ENCODE data around the gene HNRNPA1. TPM values are rescaled to one million over a fixed set of nuclear protein-coding genes. Genes with fewer than 3 reads are reported as not detected.
"Not testable (repeated sequence)": the region's sequence is repeated elsewhere in the genome, so short reads cannot be mapped to it uniquely, and the experiment has no call there.

The HNRNPA1 gene
- total RNA-seq, 4 donors from 2014 or later, result 246 to 840 (median 399) TPM

DNA sequence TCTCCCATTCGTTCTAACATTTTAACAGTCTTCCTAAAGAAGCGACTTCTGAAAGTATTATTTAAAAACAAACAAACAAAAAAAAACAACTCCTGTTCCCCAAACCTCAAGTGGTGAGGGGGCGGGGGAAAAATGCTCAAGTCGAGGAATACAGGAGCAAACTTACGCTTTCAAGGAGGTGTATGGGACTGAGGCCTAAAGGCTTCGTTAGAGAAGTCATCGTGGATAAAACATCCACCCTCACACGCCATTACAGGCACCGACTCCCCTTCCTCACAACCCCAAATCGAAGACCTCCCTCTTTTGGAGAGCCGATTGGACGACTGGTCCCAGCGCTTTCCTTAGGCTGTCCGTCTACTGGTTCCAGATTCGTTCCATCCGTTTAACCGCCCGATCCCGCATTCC lies 1.3 kb upstream of the HNRNPA1 start:
- WGBS, 2 donors, result 1% methylated on average over 17 to 19 of the region's 19 CpGs
- TF ChIP-seq, protein P1, sequence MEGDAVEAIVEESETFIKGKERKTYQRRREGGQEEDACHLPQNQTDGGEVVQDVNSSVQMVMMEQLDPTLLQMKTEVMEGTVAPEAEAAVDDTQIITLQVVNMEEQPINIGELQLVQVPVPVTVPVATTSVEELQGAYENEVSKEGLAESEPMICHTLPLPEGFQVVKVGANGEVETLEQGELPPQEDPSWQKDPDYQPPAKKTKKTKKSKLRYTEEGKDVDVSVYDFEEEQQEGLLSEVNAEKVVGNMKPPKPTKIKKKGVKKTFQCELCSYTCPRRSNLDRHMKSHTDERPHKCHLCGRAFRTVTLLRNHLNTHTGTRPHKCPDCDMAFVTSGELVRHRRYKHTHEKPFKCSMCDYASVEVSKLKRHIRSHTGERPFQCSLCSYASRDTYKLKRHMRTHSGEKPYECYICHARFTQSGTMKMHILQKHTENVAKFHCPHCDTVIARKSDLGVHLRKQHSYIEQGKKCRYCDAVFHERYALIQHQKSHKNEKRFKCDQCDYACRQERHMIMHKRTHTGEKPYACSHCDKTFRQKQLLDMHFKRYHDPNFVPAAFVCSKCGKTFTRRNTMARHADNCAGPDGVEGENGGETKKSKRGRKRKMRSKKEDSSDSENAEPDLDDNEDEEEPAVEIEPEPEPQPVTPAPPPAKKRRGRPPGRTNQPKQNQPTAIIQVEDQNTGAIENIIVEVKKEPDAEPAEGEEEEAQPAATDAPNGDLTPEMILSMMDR (IDR thresholded peaks at IDR 0.05), result no peak
- no peak for TF ChIP-seq POLR2A (IDR thresholded peaks at IDR 0.05)
- intact Hi-C loops (cut with DNase I; ENCODE audit: low total_unique reads), result no loop called here
- no peak for DNase-seq (ENCODE audit: low spot score in 2 of 2)
- peak overlapping the region; percentile 32 for H3K4me3 ChIP-seq (ENCODE audit: low read depth, poor library complexity, severe bottlenecking)

DNA sequence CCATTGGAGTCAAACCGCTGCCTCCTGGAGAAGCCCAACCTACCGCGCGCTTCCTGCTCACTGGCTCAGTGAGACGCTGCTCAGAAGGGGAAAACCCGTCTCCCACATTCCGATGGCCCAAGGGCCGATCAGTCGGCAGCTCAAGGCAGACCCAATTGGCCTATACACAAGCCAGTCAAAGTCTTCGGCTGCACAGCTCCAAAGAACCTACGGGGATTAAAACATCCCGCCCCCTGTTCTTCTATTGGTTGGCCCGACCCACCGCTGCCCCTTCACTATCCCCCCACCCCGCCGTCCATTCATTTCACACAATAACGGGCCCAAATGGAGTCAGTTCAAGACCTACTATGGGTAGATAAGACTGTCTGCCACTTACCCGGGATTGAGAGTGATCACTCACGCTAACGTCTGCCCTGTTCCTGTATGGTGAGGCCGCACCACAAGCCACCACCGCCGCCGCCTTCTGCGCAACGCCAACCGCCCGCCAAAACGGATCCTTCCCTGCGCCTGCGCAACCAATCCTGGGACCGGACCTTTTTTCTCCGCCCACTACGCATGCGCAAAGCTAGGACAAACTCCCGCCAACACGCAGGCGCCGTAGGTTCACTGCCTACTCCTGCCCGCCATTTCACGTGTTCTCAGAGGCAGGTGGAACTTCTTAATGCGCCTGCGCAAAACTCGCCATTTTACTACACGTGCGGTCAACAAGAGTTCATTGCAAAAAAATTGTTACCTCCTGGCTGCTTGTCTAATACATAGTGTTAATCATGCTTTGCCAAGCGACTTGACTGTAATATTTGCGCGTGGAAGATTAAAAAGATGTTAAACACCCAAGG lies 676 bp upstream of the HNRNPA1 start, which contains the start of gene CBX5:
CBX5 (minus strand) TSS at position 491 of the 836 bp plus-strand sequence. CDS start 22,472 bp downstream, outside the sequence.
- DNase-seq (ENCODE audit: low spot score in 2 of 2), result peak; percentile 99 to 100
- intact Hi-C loops (cut with DNase I; ENCODE audit: low total_unique reads), result no loop called here
- H3K4me3 ChIP-seq (ENCODE audit: low read depth, poor library complexity, severe bottlenecking), result peak within 1 kb of the TSS; percentile 78
- WGBS, 2 donors, result 0% methylated on average over 47 to 49 of the region's 49 CpGs
- peak in 1 of 2 donors; percentile 64 for TF ChIP-seq POLR2A (IDR thresholded peaks at IDR 0.05)
- TF ChIP-seq, protein P1 (IDR thresholded peaks at IDR 0.05), result no peak

DNA sequence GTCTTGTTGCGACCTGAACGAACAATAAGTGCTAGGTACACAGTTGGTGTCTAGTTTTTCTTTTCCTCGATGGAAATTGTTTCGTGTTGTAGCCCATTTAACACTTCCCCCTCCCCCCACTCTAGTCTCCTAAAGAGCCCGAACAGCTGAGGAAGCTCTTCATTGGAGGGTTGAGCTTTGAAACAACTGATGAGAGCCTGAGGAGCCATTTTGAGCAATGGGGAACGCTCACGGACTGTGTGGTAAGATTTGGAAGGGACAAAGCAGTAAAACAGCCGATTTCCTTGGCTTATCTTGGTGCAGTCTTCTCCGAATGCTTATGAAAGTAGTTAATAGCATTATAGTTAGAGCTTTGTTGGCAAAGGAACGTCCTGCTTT lies 724 bp downstream of the HNRNPA1 start:
- 1% methylated on average over 10 of the region's 10 CpGs for WGBS, 2 donors
- H3K4me3 ChIP-seq (ENCODE audit: low read depth, poor library complexity, severe bottlenecking), result peak overlapping the region; percentile 78
- intact Hi-C loops (cut with DNase I; ENCODE audit: low total_unique reads), result not testable (repeated sequence)

DNA sequence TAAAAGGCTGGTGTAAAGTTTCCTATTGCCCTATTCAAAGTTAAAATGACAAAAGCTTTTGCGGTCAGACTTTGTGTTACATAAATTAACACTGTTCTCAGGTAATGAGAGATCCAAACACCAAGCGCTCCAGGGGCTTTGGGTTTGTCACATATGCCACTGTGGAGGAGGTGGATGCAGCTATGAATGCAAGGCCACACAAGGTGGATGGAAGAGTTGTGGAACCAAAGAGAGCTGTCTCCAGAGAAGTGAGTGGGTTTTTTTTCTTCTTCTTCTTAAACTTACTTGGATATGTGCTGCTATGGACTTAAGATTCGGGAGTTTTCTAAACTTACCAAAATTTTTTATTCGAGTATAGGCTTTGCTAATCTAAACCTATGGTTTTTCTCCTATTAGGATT lies 1.2 kb downstream of the HNRNPA1 start:
- peak overlapping the region; percentile 78 for H3K4me3 ChIP-seq (ENCODE audit: low read depth, poor library complexity, severe bottlenecking)
- DNase-seq (ENCODE audit: low spot score in 2 of 2); intact Hi-C loops (cut with DNase I; ENCODE audit: low total_unique reads): not testable (repeated sequence)
- WGBS, 2 donors, result 11 to 12% methylated on average over 4 of the region's 4 CpGs

More for the DNA sequence above, 724 bp downstream of the HNRNPA1 start:
- DNase-seq (ENCODE audit: low spot score in 2 of 2), result not testable (repeated sequence)

DNA sequence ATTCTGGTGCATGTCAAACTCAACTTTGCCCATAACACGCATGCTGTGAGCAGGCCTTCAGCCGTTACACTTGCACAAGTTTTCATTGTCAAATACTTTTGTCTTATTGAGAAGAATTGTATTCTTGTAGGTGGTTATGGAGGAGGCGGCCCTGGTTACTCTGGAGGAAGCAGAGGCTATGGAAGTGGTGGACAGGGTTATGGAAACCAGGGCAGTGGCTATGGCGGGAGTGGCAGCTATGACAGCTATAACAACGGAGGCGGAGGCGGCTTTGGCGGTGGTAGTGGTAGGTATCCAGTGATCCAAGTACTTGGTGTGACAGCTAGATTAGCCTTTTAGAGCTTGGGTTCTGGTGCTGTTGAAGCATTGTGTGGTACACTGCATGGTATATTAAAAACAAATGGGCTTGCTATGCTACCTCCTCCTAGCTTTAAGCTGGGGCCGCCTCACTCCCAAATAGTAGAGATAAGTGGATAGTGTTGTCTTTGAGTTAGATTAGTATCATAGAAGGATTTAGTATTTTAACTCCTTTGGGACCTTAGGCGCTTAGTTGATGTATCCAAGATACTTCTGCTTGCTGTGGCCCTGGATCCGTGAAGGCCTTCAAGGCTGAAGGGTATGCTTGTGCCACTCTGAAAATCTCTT lies 2.5 kb downstream of the HNRNPA1 start:
- H3K4me3 ChIP-seq (ENCODE audit: low read depth, poor library complexity, severe bottlenecking), result no peak overlapping the region
- intact Hi-C loops (cut with DNase I; ENCODE audit: low total_unique reads), result no loop called here
- DNase-seq (ENCODE audit: low spot score in 2 of 2), result no peak
- no peak for TF ChIP-seq POLR2A (IDR thresholded peaks at IDR 0.05)
- TF ChIP-seq, protein P1 (IDR thresholded peaks at IDR 0.05), result no peak
- WGBS, 2 donors, result 28% methylated on average over 11 of the region's 11 CpGs

DNA sequence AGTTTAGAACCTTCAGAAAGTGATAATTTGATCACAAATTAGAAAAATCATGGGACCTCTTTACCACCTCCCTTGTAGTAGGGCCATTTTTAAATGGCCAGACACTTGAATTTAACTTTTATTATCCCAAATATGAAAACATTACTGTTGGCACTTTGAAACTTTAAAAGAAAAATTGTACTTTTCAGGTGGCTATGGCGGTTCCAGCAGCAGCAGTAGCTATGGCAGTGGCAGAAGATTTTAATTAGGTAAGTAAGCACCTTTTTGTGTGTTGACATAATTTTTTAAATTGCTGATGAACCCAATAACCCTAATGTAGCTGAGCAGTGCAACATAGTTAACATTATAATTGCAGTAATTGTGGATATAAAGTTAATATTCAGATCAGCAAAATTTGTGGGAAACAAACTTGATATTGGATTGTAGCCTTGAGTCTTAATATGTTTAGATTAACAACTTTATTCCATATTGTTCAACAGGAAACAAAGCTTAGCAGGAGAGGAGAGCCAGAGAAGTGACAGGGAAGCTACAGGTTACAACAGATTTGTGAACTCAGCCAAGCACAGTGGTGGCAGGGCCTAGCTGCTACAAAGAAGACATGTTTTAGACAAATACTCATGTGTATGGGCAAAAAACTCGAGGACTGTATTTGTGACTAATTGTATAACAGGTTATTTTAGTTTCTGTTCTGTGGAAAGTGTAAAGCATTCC lies 3.7 kb downstream of the HNRNPA1 start:
- intact Hi-C loops (cut with DNase I; ENCODE audit: low total_unique reads); DNase-seq (ENCODE audit: low spot score in 2 of 2); H3K4me3 ChIP-seq (ENCODE audit: low read depth, poor library complexity, severe bottlenecking): not testable (repeated sequence)
- WGBS, 2 donors, result 24 to 53% methylated on average over 2 of the region's 2 CpGs
